B cell (primary cell): ENCODE measurements around the gene CHCHD1. TPM values are rescaled to one million over a fixed set of nuclear protein-coding genes. Genes with fewer than 3 reads are reported as not detected.

ENCODE experiments used
- ATAC-seq: fragments of 200-7000 bp; cut with Tn5 transposase; one replicate; pipeline ENCODE4 v1.10.0; 2021; ENCODE audit warnings: low read depth, mild to moderate bottlenecking, moderate number of reproducible peaks, moderate library complexity
- CTCF ChIA-PET: fragments of 350-600 bp; sonication (Branson Sonifier 250); formaldehyde crosslinking; loops from one replicate; lab custom pipeline; 2021; ENCODE audit warnings: antibody characterized with exemption, inconsistent platforms; lab: Charles Lee
- POLR2A ChIA-PET: fragments of 350-600 bp; sonication (Branson Sonifier 250); formaldehyde crosslinking; loops from one replicate; lab custom pipeline; 2021; ENCODE audit warnings: antibody characterized with exemption; lab: Charles Lee
- DNase-seq: peaks from one replicate; pipeline ENCODE4 v3.0.0; 2013
- H2AFZ ChIP-seq: 2 replicates; pipeline ENCODE4 v1.6.1; 2012; ENCODE audit warnings: mild to moderate bottlenecking, low read depth, low read length; ENCODE audit not compliant: insufficient read depth, poor library complexity, severe bottlenecking
- H3K27ac ChIP-seq, 2 donors: 1 replicate in 1 of 2; 2 replicates in 1 of 2; pipeline ENCODE4 v1.5.1; 2012 to 2013; ENCODE audit warnings: low read length in 2 of 2, mild to moderate bottlenecking in 2 of 2, moderate library complexity in 1 of 2
- H3K27me3 ChIP-seq, 4 experiments: fragments of 200-600 bp in 1 of 4; sonication (generic) in 1 of 4; replicated peaks in 1 of 4; 1 replicate in 2 of 4; 2 replicates in 2 of 4; pipeline versions ENCODE4 v1.6.1 to v1.7.0; 2013 to 2016; ENCODE audit warnings: low read length in 3 of 4, mild to moderate bottlenecking in 2 of 4, mixed read lengths in 1 of 4, moderate library complexity in 1 of 4; ENCODE audit not compliant: insufficient read depth in 4 of 4, control insufficient read depth in 3 of 4; ENCODE audit errors: control extremely low read depth in 1 of 4
- H3K36me3 ChIP-seq, 2 experiments: replicated peaks in 1 of 2; 1 replicate in 1 of 2; 2 replicates in 1 of 2; pipeline versions ENCODE4 v1.6.1 to v1.7.1; 2013; ENCODE audit warnings: low read length in 1 of 2; ENCODE audit not compliant: insufficient read depth in 2 of 2, control insufficient read depth in 1 of 2; ENCODE audit errors: control extremely low read depth in 1 of 2, extremely low read depth in 1 of 2
- H3K4me1 ChIP-seq, 2 donors: fragments of 200-600 bp in 1 of 2; sonication (generic) in 1 of 2; 1 replicate in 1 of 2; 2 replicates in 1 of 2; pipeline versions ENCODE4 v1.5.1 to v1.6.1; 2013 to 2017; ENCODE audit warnings: low read length in 2 of 2; ENCODE audit not compliant: control insufficient read depth in 2 of 2, insufficient read depth in 2 of 2
- H3K4me2 ChIP-seq: replicated peaks from 2 replicates; pipeline ENCODE3; 2012; ENCODE audit warnings: mild to moderate bottlenecking, low read depth, low read length; ENCODE audit not compliant: poor library complexity, severe bottlenecking
- H3K4me3 ChIP-seq, 5 experiments: fragments of 200-600 bp in 1 of 5; sonication (generic) in 1 of 5; 1 replicate in 3 of 5; 2 replicates in 2 of 5; pipeline versions ENCODE4 v1.5.1 to v1.7.0; 2011 to 2016; ENCODE audit warnings: low read length in 4 of 5, mild to moderate bottlenecking in 4 of 5, low read depth in 2 of 5, control low read depth in 1 of 5, moderate library complexity in 1 of 5; ENCODE audit not compliant: insufficient read depth in 1 of 5; ENCODE audit errors: control extremely low read depth in 1 of 5, extremely low read depth in 1 of 5
- H3K79me2 ChIP-seq: fragments of 200-600 bp; sonication (generic); one replicate; pipeline ENCODE4 v1.6.0; 2016; ENCODE audit warnings: low read length; ENCODE audit not compliant: control insufficient read depth, insufficient read depth
- H3K9ac ChIP-seq: fragments of 200-600 bp; sonication (generic); 2 replicates; pipeline ENCODE4 v1.6.1; 2017; ENCODE audit warnings: mild to moderate bottlenecking, low read length, moderate library complexity
- H3K9me3 ChIP-seq, 3 donors: one replicate each; pipeline versions ENCODE4 v1.6.1 to v1.7.1; 2013; ENCODE audit warnings: low read length in 2 of 3; ENCODE audit not compliant: control insufficient read depth in 2 of 3, insufficient read depth in 1 of 3; ENCODE audit errors: control extremely low read depth in 1 of 3
- H4K20me1 ChIP-seq: 2 replicates; pipeline ENCODE4 v1.6.0; 2012; ENCODE audit warnings: mild to moderate bottlenecking, low read length; ENCODE audit not compliant: insufficient read depth, control insufficient read depth, poor library complexity, severe bottlenecking
- H3K27ac Mint-ChIP-seq: one replicate; pipeline ENCODE4 v1.8.0; 2021; ENCODE audit warnings: mixed read lengths
- H3K27me3 Mint-ChIP-seq: one replicate; pipeline ENCODE4 v1.8.0; 2021; ENCODE audit warnings: mixed read lengths
- H3K4me1 Mint-ChIP-seq: one replicate; pipeline ENCODE4 v1.8.0; 2021; ENCODE audit warnings: mixed read lengths
- H3K4me3 Mint-ChIP-seq: one replicate; pipeline ENCODE4 v1.8.0; 2021; ENCODE audit warnings: mixed read lengths
- H3K9me3 Mint-ChIP-seq: one replicate; pipeline ENCODE4 v1.8.0; 2022; ENCODE audit warnings: mixed read lengths; ENCODE audit not compliant: insufficient read depth
- CTCF ChIP-seq: fragments of 200-600 bp; IDR thresholded peaks from one replicate; pipeline ENCODE4 v1.8.0; 2022; ENCODE audit warnings: antibody characterized with exemption, mild to moderate bottlenecking
- EZH2 ChIP-seq: IDR thresholded peaks from 2 replicates; pipeline ENCODE4 v1.6.1; 2012; ENCODE audit warnings: borderline replicate concordance, low read depth, mild to moderate bottlenecking, moderate library complexity, low read length; ENCODE audit not compliant: insufficient read depth, poor library complexity, severe bottlenecking
- WGBS: methylation state at CpG from one replicate; pipeline ENCODE4 v1.1.5; 2013; ENCODE audit warnings: missing lambda C conversion rate; ENCODE audit not compliant: insufficient coverage; 5-methylcytosine and 5-hydroxymethylcytosine counted together
- intact Hi-C: fragments of 100-400 bp; cut with micrococcal nuclease; formaldehyde crosslinking; loops from one replicate; pipeline ENCODE4 v1.10.0; 2022
- polyA plus RNA-seq: library from polyadenylated mRNA; depleted of rRNA; stranded (reverse); fragments of >200 nt; gene quantifications from 2 replicates; pipeline ENCODE4 v1.2.3, GENCODE V29; 2012
- total RNA-seq, 2 donors: library from RNA; stranded (reverse); fragments of 120-200 nt in 1 of 2; gene quantifications; 1 replicate in 1 of 2; 2 replicates in 1 of 2; pipeline versions ENCODE4 v1.2.3 to v1.2.4, GENCODE V29; 2013 to 2022

Gene CHCHD1
- total and polyA plus RNA-seq, 2 donors (not counting 1 experiment from before 2014, with no cell fraction given) = 11.9 to 14.7 TPM

GRCh38 chr10:73785211-73785720 lies 3.4 kb downstream of the CHCHD1 start, which contains the start of gene ZSWIM8:
TSS of gene ZSWIM8 (plus strand) at chr10:73785606. CDS start at chr10:73785879, 273 bp downstream.
- peak; percentile 95 for DNase-seq
- H3K27ac Mint-ChIP-seq = peak within 1 kb of the TSS; percentile 98
- peak within 1 kb of the TSS; percentile 98 for H3K4me2 ChIP-seq
- H3K4me3 Mint-ChIP-seq = peak within 1 kb of the TSS; percentile 96
- TF ChIP-seq CTCF (no peak), EZH2 (no peak)
- H3K4me3 ChIP-seq = peak within 1 kb of the TSS; percentile 56 to 97 (median 85)
- H3K9me3 ChIP-seq = no peaks in the 10 kb centered on the region
- peaks cover 82% of the 10 kb centered on the region for H3K79me2 ChIP-seq
- H3K27me3 ChIP-seq = no peaks in the 10 kb centered on the region
- peaks cover 48% of the 10 kb centered on the region for H3K4me1 Mint-ChIP-seq
- H3K4me1 ChIP-seq = peaks cover 32 to 46% of the 10 kb centered on the region in 2 donors
- H3K27ac ChIP-seq = peak within 1 kb of the TSS; percentile 53 to 74
- 0% methylated on average over 30 of the region's 36 CpGs for WGBS
- POLR2A ChIA-PET = interaction anchor here (0.9 to 2.7 kb wide), 4 partner anchors 12 to 42 kb away, joined by 4 to 24 read pairs (median 7); partner anchors contain the start of genes NDST2 and SEC24C
- H4K20me1 ChIP-seq = peaks cover 28% of the 10 kb centered on the region
- H3K9ac ChIP-seq = peak within 1 kb of the TSS; percentile 90
- H2AFZ ChIP-seq = peak within 1 kb of the TSS; percentile 87
- ATAC-seq = peak; percentile 87
- no peaks in the 10 kb centered on the region for H3K27me3 Mint-ChIP-seq
- CTCF ChIA-PET = interaction anchor here (0.8 to 6.2 kb wide), 3 partner anchors 13 to 55 kb away, joined by 3 to 35 read pairs (median 3); a partner anchor contains a TSS
- intact Hi-C loops = loop anchor here (1.0 to 5.0 kb wide), 5 partner anchors 13 to 288 kb away; partner anchors contain the start of genes NDST2, PPP3CB and SEC24C
- peaks cover 2 to 14% of the 10 kb centered on the region in 2 experiments for H3K36me3 ChIP-seq
- no peaks in the 10 kb centered on the region for H3K9me3 Mint-ChIP-seq
